K562 (cell line): Measurements from ENCODE around the gene EPN3. TPM values are rescaled to one million over a fixed set of nuclear protein-coding genes. Genes with fewer than 3 reads are reported as not detected.

ENCODE experiments used
- ATAC-seq: fragments of 200-7000 bp; cut with Tn5 transposase; 3 replicates; pipeline ENCODE4 v1.9.1; 2020; ENCODE audit warnings: moderate library complexity
- BruUV-seq: library from RNA; stranded (reverse); fragments of 400-500 nt; replicated peaks from 2 replicates; lab custom pipeline; 2021; lab: Mats Ljungman, UMichigan
- CTCF ChIA-PET: fragments of 300-600 bp; formaldehyde crosslinking; extraction: SDS; loops from one replicate; lab custom pipeline; 2021; ENCODE audit warnings: low intra/inter-chr PET ratio; lab: Yijun Ruan, JAX
- POLR2A ChIA-PET: fragments of 300-600, 350-650 bp; sonication (Branson Sonifier 250); formaldehyde crosslinking; extraction: SDS; loops from one replicate; lab custom pipeline; 2021; ENCODE audit warnings: antibody characterized with exemption, inconsistent platforms; lab: Yijun Ruan, JAX
- DNase-seq, 4 experiments: peaks; one replicate each; pipeline versions ENCODE4 v3.0.0 to v3.0.0-alpha.2; 2011 to 2018; ENCODE audit warnings: low spot score in 3 of 4, mixed read lengths in 3 of 4; ENCODE audit errors: extremely low read depth in 1 of 4
- FAIRE-seq: peaks from 2 replicates; lab custom pipeline; 2011; peaks lifted over from hg19 to GRCh38; lab: Jason Lieb, UNC
- H2AFZ ChIP-seq: 2 replicates; pipeline ENCODE4 v1.6.0; 2011; ENCODE audit warnings: low read depth, low read length, control low read depth, inconsistent platforms
- H3K27ac ChIP-seq: fragments of 200-600 bp; 3 replicates; pipeline ENCODE4 v1.8.0; 2011; ENCODE audit warnings: low read depth, mild to moderate bottlenecking, control low read depth, inconsistent platforms, low read length, moderate library complexity, mixed read lengths; ENCODE audit errors: extremely low read depth
- H3K27me3 ChIP-seq, 2 experiments: fragments of 300-600 bp in 1 of 2; 2 replicates in 1 of 2; 3 replicates in 1 of 2; pipeline versions ENCODE4 v1.6.0 to v1.8.0; 2011; ENCODE audit warnings: inconsistent platforms in 2 of 2, low read length in 2 of 2, mild to moderate bottlenecking in 1 of 2, mixed read lengths in 1 of 2, moderate library complexity in 1 of 2; ENCODE audit not compliant: control insufficient read depth in 2 of 2, insufficient read depth in 2 of 2
- H3K36me3 ChIP-seq: fragments of 300-600 bp; 3 replicates; pipeline ENCODE4 v1.8.0; 2011; ENCODE audit warnings: mild to moderate bottlenecking, low read length, inconsistent platforms; ENCODE audit not compliant: control insufficient read depth, insufficient read depth
- H3K4me1 ChIP-seq, 2 experiments: fragments of 200-600 bp in 1 of 2; replicated peaks in 1 of 2; 2 replicates in 1 of 2; 3 replicates in 1 of 2; pipeline versions ENCODE4 v1.5.1 to v1.8.0; 2011; ENCODE audit warnings: inconsistent platforms in 2 of 2, low read length in 2 of 2, mild to moderate bottlenecking in 1 of 2, mixed read lengths in 1 of 2, moderate library complexity in 1 of 2; ENCODE audit not compliant: control insufficient read depth in 2 of 2, insufficient read depth in 2 of 2
- H3K4me2 ChIP-seq: 2 replicates; pipeline ENCODE4 v1.6.1; 2011; ENCODE audit warnings: low read length, control low read depth, inconsistent platforms, mixed read lengths; ENCODE audit not compliant: insufficient read depth
- H3K4me3 ChIP-seq: fragments of 200-600 bp; sonication (generic), shearing (Covaris generic); 2 replicates; pipeline ENCODE4 v1.5.1; 2016; ENCODE audit warnings: control low read depth, inconsistent platforms
- H3K79me2 ChIP-seq: fragments of 200-600 bp; 3 replicates; pipeline ENCODE4 v1.8.0; 2011; ENCODE audit warnings: low read length, inconsistent platforms; ENCODE audit not compliant: control insufficient read depth, insufficient read depth
- H3K9ac ChIP-seq, 2 experiments: 2 replicates each; pipeline versions ENCODE4 v1.6.0 to v1.6.1; 2011; ENCODE audit warnings: low read depth in 2 of 2, low read length in 2 of 2, control low read depth in 1 of 2, inconsistent platforms in 1 of 2, mild to moderate bottlenecking in 1 of 2, mixed read lengths in 1 of 2; ENCODE audit not compliant: insufficient read depth in 1 of 2
- H3K9me1 ChIP-seq: one replicate; pipeline ENCODE4 v1.6.0; 2011; ENCODE audit warnings: inconsistent platforms, mild to moderate bottlenecking, low read length, moderate library complexity; ENCODE audit not compliant: control insufficient read depth, insufficient read depth
- H3K9me3 ChIP-seq: replicated peaks from 2 replicates; pipeline ENCODE4 v1.5.1; 2011; ENCODE audit warnings: low read depth, low read length, inconsistent platforms; ENCODE audit not compliant: control insufficient read depth, insufficient read depth
- H4K20me1 ChIP-seq: replicated peaks from 2 replicates; pipeline ENCODE4 v1.6.1; 2011; ENCODE audit warnings: low read length, inconsistent platforms, mixed read lengths; ENCODE audit not compliant: control insufficient read depth, insufficient read depth
- BACH1 ChIP-seq: fragments of 200-800 bp; sonication (Bioruptor generic); IDR thresholded peaks from 2 replicates; pipeline ENCODE4 v1.6.1; 2016; ENCODE audit warnings: missing genetic modification characterization, missing compliant biosample characterization
- GABPB1 ChIP-seq: sonication (generic); formaldehyde crosslinking; IDR thresholded peaks from 2 replicates; pipeline ENCODE4 v1.8.0; 2022; ENCODE audit warnings: mild to moderate bottlenecking, missing genetic modification reagents
- MCM3 ChIP-seq: fragments of 450-650 bp; IDR thresholded peaks from 2 replicates; pipeline ENCODE4 v1.6.1; 2016
- NELFE ChIP-seq: IDR thresholded peaks from 2 replicates; pipeline ENCODE4 v1.6.1; 2011; ENCODE audit warnings: mild to moderate bottlenecking; ENCODE audit not compliant: insufficient read depth, insufficient read length
- NFE2 ChIP-seq: IDR thresholded peaks from 2 replicates; pipeline ENCODE4 v1.6.1; 2014; ENCODE audit warnings: antibody characterized with exemption, low read depth
- NONO ChIP-seq, 2 experiments: fragments of 200-400 bp in 1 of 2; fragments of 450-650 bp in 1 of 2; formaldehyde crosslinking in 1 of 2; IDR thresholded peaks; 2 replicates each; pipeline ENCODE4 v1.6.1; 2017; ENCODE audit warnings: low read depth in 2 of 2, mild to moderate bottlenecking in 2 of 2, moderate library complexity in 2 of 2, low read length in 1 of 2
- POLR2G ChIP-seq: fragments of 200-400 bp; formaldehyde crosslinking; IDR thresholded peaks from 2 replicates; pipeline ENCODE4 v1.6.1; 2017; ENCODE audit warnings: low read depth, mild to moderate bottlenecking, antibody characterized with exemption, low read length, moderate library complexity
- RBM15 ChIP-seq: fragments of 200-400 bp; formaldehyde crosslinking; IDR thresholded peaks from 2 replicates; pipeline ENCODE4 v1.6.1; 2018; ENCODE audit warnings: mild to moderate bottlenecking, low read length, moderate library complexity; ENCODE audit not compliant: insufficient read depth
- SMARCC2 ChIP-seq: fragments of 450-650 bp; IDR thresholded peaks from 2 replicates; pipeline ENCODE4 v1.6.1; 2017; ENCODE audit warnings: antibody characterized with exemption, moderate library complexity, mild to moderate bottlenecking, low read depth
- STAG1 ChIP-seq: sonication (generic); formaldehyde crosslinking; IDR thresholded peaks from 2 replicates; pipeline ENCODE4 v1.5.0; 2020; ENCODE audit warnings: missing genetic modification reagents, borderline replicate concordance
- TCFL5 ChIP-seq: fragments of 250-450 bp; sonication (Bioruptor Pico); conservative IDR thresholded peaks from 2 replicates; pipeline ENCODE4 v1.6.1; 2021; ENCODE audit warnings: mild to moderate bottlenecking, moderate library complexity, matching md5 sums
- ZNF79 ChIP-seq: fragments of 250-450 bp; sonication (Bioruptor Pico); IDR thresholded peaks from 2 replicates; pipeline ENCODE4 v1.4.0; 2020; ENCODE audit warnings: low read depth, mild to moderate bottlenecking, moderate library complexity
- WGBS: fragments of 100-300 bp; shearing (Covaris generic); methylation state at CpG from one replicate; pipeline ENCODE4 v1.1.6; 2016; ENCODE audit warnings: low coverage, mixed read lengths; ENCODE audit not compliant: insufficient coverage; ENCODE audit errors: missing lambda C conversion rate; 5-methylcytosine and 5-hydroxymethylcytosine counted together
- in situ Hi-C: fragments of 300-500 bp; cut with MboI; formaldehyde crosslinking; loops from 4 replicates; pipeline ENCODE4 v1.15.0; 2018; ENCODE audit warnings: inconsistent platforms, mixed read lengths
- intact Hi-C: fragments of 100-400 bp; cut with micrococcal nuclease; formaldehyde crosslinking; loops from 2 replicates; pipeline ENCODE4 v1.14.2; 2022
- polyA plus RNA-seq, 8 experiments: library from polyadenylated mRNA; depleted of rRNA in 4 of 8; stranded (reverse) in 5 of 8; unstranded in 3 of 8; fragments of >200 nt; fragmentation: Nextera tagmentation in 2 of 8; fragmentation: Illumina TruSeq in 1 of 8; extraction: Ambion mirVana in 2 of 8; extraction: Trizol in 1 of 8; gene quantifications; 2 replicates each; pipeline versions ENCODE4 v1.2.1 to v1.2.3, GENCODE V29; 2011 to 2014; ENCODE audit warnings: inconsistent platforms in 1 of 8, missing spikeins in 1 of 8
- total RNA-seq, 7 experiments: library from RNA; depleted of rRNA in 6 of 7; stranded (reverse); fragments of >200 nt in 6 of 7; fragmentation: Illumina TruSeq in 2 of 7; extraction: Trizol in 2 of 7; gene quantifications; 2 replicates each; pipeline versions ENCODE4 v1.2.1 to v1.2.3, GENCODE V29; 2011 to 2021; ENCODE audit warnings: low replicate concordance in 1 of 7
- TF ChIP-seq, protein P1 (sequence below): fragments of 450-650 bp; IDR thresholded peaks from 2 replicates; pipeline ENCODE4 v1.6.1; 2017; ENCODE audit warnings: mild to moderate bottlenecking, moderate library complexity

Gene EPN3
- total and polyA plus RNA-seq, 9 of the 15 experiments (the other 6 are each of a cell fraction or from before 2014, with no cell fraction given), result 0.16 TPM; not detected in 8

DNA sequence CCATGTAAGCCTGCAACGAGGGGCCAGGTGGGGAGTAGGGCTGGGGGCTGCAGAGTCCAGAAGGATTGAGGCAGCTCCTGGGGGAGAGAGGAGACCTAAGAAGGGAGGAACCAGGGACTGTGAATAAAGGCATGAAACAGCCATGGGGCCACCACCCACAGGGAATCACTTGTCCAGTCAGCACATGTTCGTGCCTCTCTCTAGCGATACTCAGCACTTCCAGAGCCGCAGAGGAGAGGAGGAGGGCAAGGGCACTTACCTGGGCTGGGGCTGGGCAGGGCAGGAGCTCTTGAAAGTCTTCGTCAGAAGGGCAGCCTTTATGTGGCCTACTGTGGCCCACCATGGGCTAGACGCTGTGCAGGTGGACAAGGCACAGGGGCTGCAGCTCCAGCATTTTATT lies 52.2 kb downstream of the EPN3 start:
- Histone ChIP-seq H4K20me1 (peaks cover 6% of the 10 kb centered on the region), H3K79me2 (no peaks in the 10 kb centered on the region), H3K4me3 (no peak overlapping the region), H3K4me2 (no peak overlapping the region), H3K9ac (no peak overlapping the region), H3K27ac (no peak overlapping the region), H3K9me3 (no peaks in the 10 kb centered on the region), H2AFZ (no peak overlapping the region), H3K4me1 (peaks cover 0 to 15% of the 10 kb centered on the region in 2 experiments; a peak in 2 of 5 replicates), H3K27me3 (peaks cover 41 to 89% of the 10 kb centered on the region in 2 experiments; a peak in 4 of 5 replicates), H3K36me3 (no peaks in the 10 kb centered on the region), H3K9me1 (no peaks in the 10 kb centered on the region)
- intact Hi-C loops, result no loop called here
- POLR2A ChIA-PET, result no interaction called here
- WGBS, result 0% methylated on average over 6 of the region's 6 CpGs
- CTCF ChIA-PET, result no interaction called here
- DNase-seq, result no peak
- FAIRE-seq, result no peak
- no peak for ATAC-seq
- BruUV-seq, result no TSS peak
- in situ Hi-C loops, result no loop called here
- TF ChIP-seq BACH1 (tag), result no peak
- TF ChIP-seq GABPB1 (CRISPR knock-in tag), result no peak
- no peak for TF ChIP-seq STAG1
- no peak for TF ChIP-seq NONO (IDR thresholded peaks at IDR 0.05; ENCODE audit: low read depth in 2 of 2, low read length in 1 of 2)
- TF ChIP-seq MCM3, result no peak

DNA sequence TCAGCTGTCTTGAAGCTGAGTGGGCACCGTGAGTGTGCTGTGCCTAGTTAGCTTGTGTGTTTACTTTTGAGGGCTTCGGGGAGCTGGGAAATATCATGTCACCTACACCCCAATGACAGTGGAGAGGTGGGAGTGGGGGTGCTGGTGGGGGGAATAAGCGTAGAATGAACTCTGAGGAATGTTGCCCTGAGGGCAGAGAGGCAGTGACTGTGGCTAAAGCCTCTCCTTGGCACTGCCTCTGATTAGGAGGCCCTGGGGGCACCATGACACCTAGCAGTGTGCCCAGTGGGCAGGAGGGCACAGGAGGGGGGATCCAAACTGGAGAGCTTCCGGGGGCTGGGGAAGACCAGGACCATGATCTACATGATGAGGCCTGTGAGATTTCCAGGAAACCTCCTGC lies 52.8 kb downstream of the EPN3 start:
- no TSS peak for BruUV-seq
- H3K4me3 ChIP-seq, result no peak overlapping the region
- H3K9me3 ChIP-seq, result no peaks in the 10 kb centered on the region
- no peaks in the 10 kb centered on the region for H3K79me2 ChIP-seq
- no peak for FAIRE-seq
- no peak overlapping the region for H3K4me2 ChIP-seq
- peaks cover 41 to 87% of the 10 kb centered on the region in 2 experiments; a peak in 4 of 5 replicates for H3K27me3 ChIP-seq
- in situ Hi-C loops, result no loop called here
- no peak overlapping the region for H2AFZ ChIP-seq
- CTCF ChIA-PET, result no interaction called here
- 0% methylated on average over 4 of the region's 4 CpGs for WGBS
- no peaks in the 10 kb centered on the region for H3K9me1 ChIP-seq
- intact Hi-C loops, result no loop called here
- no peak for DNase-seq
- peaks cover 4% of the 10 kb centered on the region for H4K20me1 ChIP-seq
- H3K4me1 ChIP-seq, result peaks cover 0 to 9% of the 10 kb centered on the region in 2 experiments; a peak in 2 of 5 replicates
- no peak overlapping the region for H3K9ac ChIP-seq
- POLR2A ChIA-PET, result no interaction called here
- H3K27ac ChIP-seq, result no peak overlapping the region
- H3K36me3 ChIP-seq, result no peaks in the 10 kb centered on the region
- TF ChIP-seq TCFL5, result no peak
- TF ChIP-seq POLR2G, result no peak
- TF ChIP-seq NFE2, result no peak
- no peak for TF ChIP-seq RBM15
- no peak for TF ChIP-seq SMARCC2
- no peak for TF ChIP-seq NELFE
- TF ChIP-seq ZNF79 (CRISPR knock-in tag), result no peak
- TF ChIP-seq, protein P1, sequence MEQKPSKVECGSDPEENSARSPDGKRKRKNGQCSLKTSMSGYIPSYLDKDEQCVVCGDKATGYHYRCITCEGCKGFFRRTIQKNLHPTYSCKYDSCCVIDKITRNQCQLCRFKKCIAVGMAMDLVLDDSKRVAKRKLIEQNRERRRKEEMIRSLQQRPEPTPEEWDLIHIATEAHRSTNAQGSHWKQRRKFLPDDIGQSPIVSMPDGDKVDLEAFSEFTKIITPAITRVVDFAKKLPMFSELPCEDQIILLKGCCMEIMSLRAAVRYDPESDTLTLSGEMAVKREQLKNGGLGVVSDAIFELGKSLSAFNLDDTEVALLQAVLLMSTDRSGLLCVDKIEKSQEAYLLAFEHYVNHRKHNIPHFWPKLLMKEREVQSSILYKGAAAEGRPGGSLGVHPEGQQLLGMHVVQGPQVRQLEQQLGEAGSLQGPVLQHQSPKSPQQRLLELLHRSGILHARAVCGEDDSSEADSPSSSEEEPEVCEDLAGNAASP, result no peak
- ATAC-seq, result no peak
